ENCODE results near the gene HNRNPAB.

The HNRNPAB gene

GRCh38 chr5:178201221-178201926, 3.0 kb upstream of the HNRNPAB start:
- no peak for TF ChIP-seq CTCF (IDR thresholded peaks at IDR 0.05; ENCODE audit: borderline replicate concordance, control extremely low read depth, extremely low read depth, insufficient read depth, missing control alignments)
- no peak for DNase-seq (ENCODE audit: low spot score)
- in situ Hi-C loops (cut with MboI; ENCODE audit: low sequenced_read_pairs, unreplicated experiment), result no loop called here

GRCh38 chr5:178201927-178202235, 2.5 kb upstream of the HNRNPAB start:
- in situ Hi-C loops (cut with MboI; ENCODE audit: low sequenced_read_pairs, unreplicated experiment), result no loop called here
- TF ChIP-seq CTCF (IDR thresholded peaks at IDR 0.05; ENCODE audit: borderline replicate concordance, control extremely low read depth, extremely low read depth, insufficient read depth, missing control alignments), result no peak
- no peak for DNase-seq (ENCODE audit: low spot score)

GRCh38 chr5:178202541-178202940, 1.8 kb upstream of the HNRNPAB start:
- no peak for TF ChIP-seq CTCF (IDR thresholded peaks at IDR 0.05; ENCODE audit: borderline replicate concordance, control extremely low read depth, extremely low read depth, insufficient read depth, missing control alignments)
- in situ Hi-C loops (cut with MboI; ENCODE audit: low sequenced_read_pairs, unreplicated experiment), result no loop called here
- no peak for DNase-seq (ENCODE audit: low spot score)

- in situ Hi-C loops (cut with MboI; ENCODE audit: low sequenced_read_pairs, unreplicated experiment), result no loop called here
- peak; percentile 75 for DNase-seq (ENCODE audit: low spot score)
- TF ChIP-seq CTCF (IDR thresholded peaks at IDR 0.05; ENCODE audit: borderline replicate concordance, control extremely low read depth, extremely low read depth, insufficient read depth, missing control alignments), result no peak
Observed at GRCh38 chr5:178203670-178204181, 607 bp upstream of the HNRNPAB start.

DNA sequence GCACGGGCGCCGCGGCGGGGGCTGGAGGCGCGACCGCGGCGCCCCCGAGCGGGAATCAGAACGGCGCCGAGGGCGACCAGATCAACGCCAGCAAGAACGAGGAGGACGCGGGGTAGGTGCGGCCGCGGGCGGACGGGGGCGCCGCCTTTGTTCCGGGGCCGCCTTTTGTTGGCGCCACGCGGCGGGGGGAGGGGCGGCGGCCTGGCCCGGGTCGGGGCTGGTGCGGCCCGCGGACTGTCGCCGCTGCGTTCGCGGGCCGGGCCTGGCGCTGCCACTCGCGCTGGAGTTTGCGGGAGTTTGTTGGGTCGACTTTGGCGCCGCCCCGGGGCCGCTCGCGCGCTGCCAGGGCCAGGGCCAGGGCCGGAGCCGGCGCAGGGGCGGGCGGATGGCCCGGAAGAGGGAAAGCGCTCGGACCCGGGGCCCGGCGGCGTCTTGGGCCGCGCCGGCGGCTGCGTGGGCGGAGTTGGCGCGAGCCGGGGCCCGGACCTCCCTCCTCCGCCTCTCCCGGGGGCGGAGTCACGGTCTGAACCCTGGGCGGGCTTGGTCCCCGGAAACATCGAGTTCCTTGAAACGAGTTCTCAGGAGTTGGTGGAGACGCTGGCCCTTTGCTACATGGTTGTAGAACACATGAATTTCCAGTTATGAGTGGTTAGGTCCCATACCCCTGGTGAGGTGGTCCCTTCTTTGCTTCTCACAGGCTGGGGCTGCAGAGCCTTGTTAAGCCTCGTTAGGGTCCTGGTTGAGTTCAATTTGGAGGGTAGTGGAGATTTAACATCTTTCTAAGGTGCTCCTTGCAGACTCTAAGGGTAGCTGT, 809 bp downstream of the HNRNPAB start:
- TF ChIP-seq CTCF (IDR thresholded peaks at IDR 0.05; ENCODE audit: borderline replicate concordance, control extremely low read depth, extremely low read depth, insufficient read depth, missing control alignments), result no peak
- DNase-seq (ENCODE audit: low spot score), result peak; percentile 91
- in situ Hi-C loops (cut with MboI; ENCODE audit: low sequenced_read_pairs, unreplicated experiment), result no loop called here

- TF ChIP-seq CTCF (IDR thresholded peaks at IDR 0.05; ENCODE audit: borderline replicate concordance, control extremely low read depth, extremely low read depth, insufficient read depth, missing control alignments), result no peak
- in situ Hi-C loops (cut with MboI; ENCODE audit: low sequenced_read_pairs, unreplicated experiment), result no loop called here
- no peak for DNase-seq (ENCODE audit: low spot score)
Observed at GRCh38 chr5:178205749-178206047, 1.4 kb downstream of the HNRNPAB start.

All from GM13976 (cell line).